K562 (cell line): Measurements from ENCODE around the gene C1orf116. TPM values are rescaled to one million over a fixed set of nuclear protein-coding genes. Genes with fewer than 3 reads are reported as not detected.

Experiments used
- ATAC-seq: fragments of 200-7000 bp; cut with Tn5 transposase; 3 replicates; pipeline ENCODE4 v1.9.1; 2020; ENCODE audit warnings: moderate library complexity
- BruUV-seq: library from RNA; stranded (reverse); fragments of 400-500 nt; replicated peaks from 2 replicates; lab custom pipeline; 2021; lab: Mats Ljungman, UMichigan
- CTCF ChIA-PET: fragments of 300-600 bp; formaldehyde crosslinking; extraction: SDS; loops from one replicate; lab custom pipeline; 2021; ENCODE audit warnings: low intra/inter-chr PET ratio; lab: Yijun Ruan, JAX
- POLR2A ChIA-PET: fragments of 300-600, 350-650 bp; sonication (Branson Sonifier 250); formaldehyde crosslinking; extraction: SDS; loops from one replicate; lab custom pipeline; 2021; ENCODE audit warnings: antibody characterized with exemption, inconsistent platforms; lab: Yijun Ruan, JAX
- DNase-seq, 4 experiments: peaks; one replicate each; pipeline versions ENCODE4 v3.0.0 to v3.0.0-alpha.2; 2011 to 2018; ENCODE audit warnings: low spot score in 3 of 4, mixed read lengths in 3 of 4; ENCODE audit errors: extremely low read depth in 1 of 4
- FAIRE-seq: peaks from 2 replicates; lab custom pipeline; 2011; peaks lifted over from hg19 to GRCh38; lab: Jason Lieb, UNC
- H2AFZ ChIP-seq: 2 replicates; pipeline ENCODE4 v1.6.0; 2011; ENCODE audit warnings: low read depth, low read length, control low read depth, inconsistent platforms
- H3K27ac ChIP-seq: fragments of 200-600 bp; 3 replicates; pipeline ENCODE4 v1.8.0; 2011; ENCODE audit warnings: low read depth, mild to moderate bottlenecking, control low read depth, inconsistent platforms, low read length, moderate library complexity, mixed read lengths; ENCODE audit errors: extremely low read depth
- H3K27me3 ChIP-seq, 2 experiments: fragments of 300-600 bp in 1 of 2; 2 replicates in 1 of 2; 3 replicates in 1 of 2; pipeline versions ENCODE4 v1.6.0 to v1.8.0; 2011; ENCODE audit warnings: inconsistent platforms in 2 of 2, low read length in 2 of 2, mild to moderate bottlenecking in 1 of 2, mixed read lengths in 1 of 2, moderate library complexity in 1 of 2; ENCODE audit not compliant: control insufficient read depth in 2 of 2, insufficient read depth in 2 of 2
- H3K36me3 ChIP-seq: fragments of 300-600 bp; 3 replicates; pipeline ENCODE4 v1.8.0; 2011; ENCODE audit warnings: mild to moderate bottlenecking, low read length, inconsistent platforms; ENCODE audit not compliant: control insufficient read depth, insufficient read depth
- H3K4me1 ChIP-seq, 2 experiments: fragments of 200-600 bp in 1 of 2; replicated peaks in 1 of 2; 2 replicates in 1 of 2; 3 replicates in 1 of 2; pipeline versions ENCODE4 v1.5.1 to v1.8.0; 2011; ENCODE audit warnings: inconsistent platforms in 2 of 2, low read length in 2 of 2, mild to moderate bottlenecking in 1 of 2, mixed read lengths in 1 of 2, moderate library complexity in 1 of 2; ENCODE audit not compliant: control insufficient read depth in 2 of 2, insufficient read depth in 2 of 2
- H3K4me2 ChIP-seq: 2 replicates; pipeline ENCODE4 v1.6.1; 2011; ENCODE audit warnings: low read length, control low read depth, inconsistent platforms, mixed read lengths; ENCODE audit not compliant: insufficient read depth
- H3K4me3 ChIP-seq: fragments of 200-600 bp; sonication (generic), shearing (Covaris generic); 2 replicates; pipeline ENCODE4 v1.5.1; 2016; ENCODE audit warnings: control low read depth, inconsistent platforms
- H3K79me2 ChIP-seq: fragments of 200-600 bp; 3 replicates; pipeline ENCODE4 v1.8.0; 2011; ENCODE audit warnings: low read length, inconsistent platforms; ENCODE audit not compliant: control insufficient read depth, insufficient read depth
- H3K9ac ChIP-seq, 2 experiments: 2 replicates each; pipeline versions ENCODE4 v1.6.0 to v1.6.1; 2011; ENCODE audit warnings: low read depth in 2 of 2, low read length in 2 of 2, control low read depth in 1 of 2, inconsistent platforms in 1 of 2, mild to moderate bottlenecking in 1 of 2, mixed read lengths in 1 of 2; ENCODE audit not compliant: insufficient read depth in 1 of 2
- H3K9me1 ChIP-seq: one replicate; pipeline ENCODE4 v1.6.0; 2011; ENCODE audit warnings: inconsistent platforms, mild to moderate bottlenecking, low read length, moderate library complexity; ENCODE audit not compliant: control insufficient read depth, insufficient read depth
- H3K9me3 ChIP-seq: replicated peaks from 2 replicates; pipeline ENCODE4 v1.5.1; 2011; ENCODE audit warnings: low read depth, low read length, inconsistent platforms; ENCODE audit not compliant: control insufficient read depth, insufficient read depth
- H4K20me1 ChIP-seq: replicated peaks from 2 replicates; pipeline ENCODE4 v1.6.1; 2011; ENCODE audit warnings: low read length, inconsistent platforms, mixed read lengths; ENCODE audit not compliant: control insufficient read depth, insufficient read depth
- SPI1 ChIP-seq: IDR thresholded peaks from 2 replicates; pipeline ENCODE4 v1.6.1; 2011; ENCODE audit warnings: low read depth, low read length, control low read depth, borderline replicate concordance
- STAT5A ChIP-seq: IDR thresholded peaks from 2 replicates; pipeline ENCODE4 v1.6.1; 2012; ENCODE audit warnings: low read length, inconsistent platforms, borderline replicate concordance
- WGBS: fragments of 100-300 bp; shearing (Covaris generic); methylation state at CpG from one replicate; pipeline ENCODE4 v1.1.6; 2016; ENCODE audit warnings: low coverage, mixed read lengths; ENCODE audit not compliant: insufficient coverage; ENCODE audit errors: missing lambda C conversion rate; 5-methylcytosine and 5-hydroxymethylcytosine counted together
- in situ Hi-C: fragments of 300-500 bp; cut with MboI; formaldehyde crosslinking; loops from 4 replicates; pipeline ENCODE4 v1.15.0; 2018; ENCODE audit warnings: inconsistent platforms, mixed read lengths
- intact Hi-C: fragments of 100-400 bp; cut with micrococcal nuclease; formaldehyde crosslinking; loops from 2 replicates; pipeline ENCODE4 v1.14.2; 2022
- polyA plus RNA-seq, 8 experiments: library from polyadenylated mRNA; depleted of rRNA in 4 of 8; stranded (reverse) in 5 of 8; unstranded in 3 of 8; fragments of >200 nt; fragmentation: Nextera tagmentation in 2 of 8; fragmentation: Illumina TruSeq in 1 of 8; extraction: Ambion mirVana in 2 of 8; extraction: Trizol in 1 of 8; gene quantifications; 2 replicates each; pipeline versions ENCODE4 v1.2.1 to v1.2.3, GENCODE V29; 2011 to 2014; ENCODE audit warnings: inconsistent platforms in 1 of 8, missing spikeins in 1 of 8
- total RNA-seq, 7 experiments: library from RNA; depleted of rRNA in 6 of 7; stranded (reverse); fragments of >200 nt in 6 of 7; fragmentation: Illumina TruSeq in 2 of 7; extraction: Trizol in 2 of 7; gene quantifications; 2 replicates each; pipeline versions ENCODE4 v1.2.1 to v1.2.3, GENCODE V29; 2011 to 2021; ENCODE audit warnings: low replicate concordance in 1 of 7
- TF ChIP-seq, protein P1 (sequence below), 2 experiments: fragments of 450-650 bp; formaldehyde crosslinking in 1 of 2; IDR thresholded peaks; 2 replicates each; pipeline versions ENCODE4 v1.4.0 to v1.6.1; 2014 to 2020; ENCODE audit warnings: mild to moderate bottlenecking in 2 of 2, borderline replicate concordance in 1 of 2, low read depth in 1 of 2

C1orf116 gene
- total and polyA plus RNA-seq, 9 of the 15 experiments (the other 6 are each of a cell fraction or from before 2014, with no cell fraction given), result 0.62 to 3.0 (median 0.95) TPM

DNA sequence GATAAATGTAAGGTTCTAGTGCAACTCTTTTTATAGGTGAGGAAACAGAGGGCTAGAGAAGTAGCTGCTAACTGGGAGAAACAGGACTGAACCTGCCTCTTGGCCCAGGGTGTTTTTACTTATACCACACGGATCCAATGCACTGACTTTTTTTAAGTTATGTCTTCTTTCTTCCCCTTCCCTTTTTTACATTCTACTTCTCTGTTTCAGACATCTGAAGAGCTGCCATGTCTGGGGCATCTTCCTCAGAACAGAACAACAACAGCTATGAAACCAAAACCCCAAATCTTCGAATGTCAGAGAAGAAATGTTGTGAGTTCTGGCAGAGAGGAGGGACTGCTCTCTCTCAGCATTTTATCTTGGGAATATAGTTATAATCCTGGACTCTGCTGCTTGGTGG lies 21.9 kb upstream of the C1orf116 start:
- no peaks in the 10 kb centered on the region for H3K9me1 ChIP-seq
- H3K9ac ChIP-seq, result no peak overlapping the region
- ATAC-seq, result no peak
- DNase-seq, result no peak
- peaks cover 4% of the 10 kb centered on the region; the same call in 1 of the 2 replicates for H4K20me1 ChIP-seq
- H3K79me2 ChIP-seq, result peaks cover 35% of the 10 kb centered on the region
- no peak for FAIRE-seq
- no peak overlapping the region for H2AFZ ChIP-seq
- intact Hi-C loops (loop anchor here (10.0 kb wide), 1 partner anchor 590 kb away; the partner anchor contains the start of gene CR1L), in situ Hi-C loops (no loop called here)
- ChIA-PET POLR2A (interaction anchor here (0.7 to 1.7 kb wide), 4 partner anchors 9 to 30 kb away, joined by 3 to 4 read pairs (median 4); no protein-coding TSS in a partner anchor), CTCF (no interaction called here)
- H3K4me1 ChIP-seq, result peaks cover 14 to 34% of the 10 kb centered on the region in 2 experiments
- no peaks in the 10 kb centered on the region for H3K27me3 ChIP-seq
- H3K4me3 ChIP-seq, result no peak overlapping the region
- no TSS peak for BruUV-seq
- H3K27ac ChIP-seq, result no peak overlapping the region
- peaks cover 6% of the 10 kb centered on the region for H3K36me3 ChIP-seq
- WGBS, result 49% methylated on average over 2 of the region's 2 CpGs
- TF ChIP-seq STAT5A, result no peak
- TF ChIP-seq, protein P1, sequence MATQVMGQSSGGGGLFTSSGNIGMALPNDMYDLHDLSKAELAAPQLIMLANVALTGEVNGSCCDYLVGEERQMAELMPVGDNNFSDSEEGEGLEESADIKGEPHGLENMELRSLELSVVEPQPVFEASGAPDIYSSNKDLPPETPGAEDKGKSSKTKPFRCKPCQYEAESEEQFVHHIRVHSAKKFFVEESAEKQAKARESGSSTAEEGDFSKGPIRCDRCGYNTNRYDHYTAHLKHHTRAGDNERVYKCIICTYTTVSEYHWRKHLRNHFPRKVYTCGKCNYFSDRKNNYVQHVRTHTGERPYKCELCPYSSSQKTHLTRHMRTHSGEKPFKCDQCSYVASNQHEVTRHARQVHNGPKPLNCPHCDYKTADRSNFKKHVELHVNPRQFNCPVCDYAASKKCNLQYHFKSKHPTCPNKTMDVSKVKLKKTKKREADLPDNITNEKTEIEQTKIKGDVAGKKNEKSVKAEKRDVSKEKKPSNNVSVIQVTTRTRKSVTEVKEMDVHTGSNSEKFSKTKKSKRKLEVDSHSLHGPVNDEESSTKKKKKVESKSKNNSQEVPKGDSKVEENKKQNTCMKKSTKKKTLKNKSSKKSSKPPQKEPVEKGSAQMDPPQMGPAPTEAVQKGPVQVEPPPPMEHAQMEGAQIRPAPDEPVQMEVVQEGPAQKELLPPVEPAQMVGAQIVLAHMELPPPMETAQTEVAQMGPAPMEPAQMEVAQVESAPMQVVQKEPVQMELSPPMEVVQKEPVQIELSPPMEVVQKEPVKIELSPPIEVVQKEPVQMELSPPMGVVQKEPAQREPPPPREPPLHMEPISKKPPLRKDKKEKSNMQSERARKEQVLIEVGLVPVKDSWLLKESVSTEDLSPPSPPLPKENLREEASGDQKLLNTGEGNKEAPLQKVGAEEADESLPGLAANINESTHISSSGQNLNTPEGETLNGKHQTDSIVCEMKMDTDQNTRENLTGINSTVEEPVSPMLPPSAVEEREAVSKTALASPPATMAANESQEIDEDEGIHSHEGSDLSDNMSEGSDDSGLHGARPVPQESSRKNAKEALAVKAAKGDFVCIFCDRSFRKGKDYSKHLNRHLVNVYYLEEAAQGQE (IDR thresholded peaks at IDR 0.05; ENCODE audit: borderline replicate concordance), result peak; percentile 20; the same call in 1 of the 2 replicates
- TF ChIP-seq, protein P1 (CRISPR knock-in tag; IDR thresholded peaks at IDR 0.05; ENCODE audit: low read depth), result no peak
- TF ChIP-seq SPI1, result peak; percentile 27; the same call in 1 of the 2 replicates
- no peaks in the 10 kb centered on the region for H3K9me3 ChIP-seq
- H3K4me2 ChIP-seq, result 0 out of 2 replicates have a peak overlapping the region, but pooled peaks have one; percentile 5
